WTC11 (cell line): ENCODE measurements around the gene FZR1. TPM values are rescaled to one million over a fixed set of nuclear protein-coding genes. Genes with fewer than 3 reads are reported as not detected.
A peak's percentile ranks its signal among the peaks of the same experiment; 100 is the strongest.

Experiments used
- ATAC-seq: fragments of 200-7000 bp; cut with Tn5 transposase; 2 replicates; pipeline ENCODE4 v1.10.0; 2021; ENCODE audit warnings: mild to moderate bottlenecking, moderate library complexity
- CTCF ChIA-PET: fragments of 300-600 bp; sonication (Branson Sonifier 250); formaldehyde crosslinking; loops from one replicate; lab custom pipeline; 2021; ENCODE audit warnings: antibody characterized with exemption; lab: Charles Lee
- POLR2A ChIA-PET: fragments of 350-600 bp; sonication (Branson Sonifier 250); formaldehyde crosslinking; loops from one replicate; lab custom pipeline; 2021; ENCODE audit warnings: antibody characterized with exemption; lab: Charles Lee
- DNase-seq: peaks from one replicate; pipeline ENCODE4 v3.0.0; 2021; ENCODE audit warnings: low spot score
- H3K27ac Mint-ChIP-seq: 2 replicates; pipeline ENCODE4 v1.8.0; 2021; ENCODE audit warnings: mixed read lengths
- H3K27me3 Mint-ChIP-seq: 2 replicates; pipeline ENCODE4 v1.8.0; 2021; ENCODE audit warnings: low read depth, mild to moderate bottlenecking, moderate library complexity, mixed read lengths
- H3K36me3 Mint-ChIP-seq: 2 replicates; pipeline ENCODE4 v1.8.0; 2021; ENCODE audit warnings: mixed read lengths
- H3K4me1 Mint-ChIP-seq: 2 replicates; pipeline ENCODE4 v1.8.0; 2022; ENCODE audit warnings: mixed read lengths
- H3K4me3 Mint-ChIP-seq: 2 replicates; pipeline ENCODE4 v1.8.0; 2021; ENCODE audit warnings: mild to moderate bottlenecking, moderate library complexity, mixed read lengths
- H3K9me3 Mint-ChIP-seq: 2 replicates; pipeline ENCODE4 v1.8.0; 2021; ENCODE audit warnings: mixed read lengths
- ARID4B ChIP-seq: sonication (generic); formaldehyde crosslinking; IDR thresholded peaks from 2 replicates; pipeline ENCODE4 v1.8.0; 2023; ENCODE audit warnings: missing genetic modification reagents, mild to moderate bottlenecking, borderline replicate concordance
- ATF1 ChIP-seq: sonication (generic); formaldehyde crosslinking; IDR thresholded peaks from 2 replicates; pipeline ENCODE4 v1.8.1; 2023; ENCODE audit warnings: mild to moderate bottlenecking, moderate library complexity, missing genetic modification reagents
- CBFB ChIP-seq: sonication (generic); formaldehyde crosslinking; IDR thresholded peaks from 2 replicates; pipeline ENCODE4 v1.8.1; 2022; ENCODE audit warnings: mild to moderate bottlenecking, low read depth, missing genetic modification reagents
- CREB1 ChIP-seq: sonication (generic); formaldehyde crosslinking; IDR thresholded peaks from 2 replicates; pipeline ENCODE4 v1.8.0; 2023; ENCODE audit warnings: mild to moderate bottlenecking, missing genetic modification reagents
- CREM ChIP-seq: sonication (generic); formaldehyde crosslinking; IDR thresholded peaks from 2 replicates; pipeline ENCODE4 v1.8.1; 2022; ENCODE audit warnings: mild to moderate bottlenecking, missing genetic modification reagents, moderate library complexity
- HMGXB4 ChIP-seq: sonication (generic); formaldehyde crosslinking; IDR thresholded peaks from 2 replicates; pipeline ENCODE4 v1.8.1; 2023; ENCODE audit warnings: mild to moderate bottlenecking, moderate library complexity, missing genetic modification reagents
- MXD4 ChIP-seq: fragments of 250-450 bp; sonication (Bioruptor Pico); IDR thresholded peaks from 2 replicates; pipeline ENCODE4 v1.8.0; 2021; ENCODE audit warnings: mild to moderate bottlenecking, moderate library complexity, borderline replicate concordance
- NFE2L1 ChIP-seq: sonication (generic); formaldehyde crosslinking; IDR thresholded peaks from 2 replicates; pipeline ENCODE4 v1.8.1; 2023; ENCODE audit warnings: missing genetic modification reagents
- PRDM15 ChIP-seq: sonication (generic); formaldehyde crosslinking; IDR thresholded peaks from 2 replicates; pipeline ENCODE4 v1.8.0; 2022; ENCODE audit warnings: missing genetic modification reagents
- total RNA-seq: library from RNA; stranded (reverse); gene quantifications from 3 replicates; pipeline ENCODE4 v1.2.3, GENCODE V29; 2021
- TF ChIP-seq, protein P1 (sequence below): sonication (generic); formaldehyde crosslinking; IDR thresholded peaks from 2 replicates; pipeline ENCODE4 v1.8.1; 2022; ENCODE audit warnings: low read depth, missing genetic modification reagents, borderline replicate concordance
- TF ChIP-seq, protein P2 (sequence below): sonication (generic); formaldehyde crosslinking; IDR thresholded peaks from 2 replicates; pipeline ENCODE4 v1.8.1; 2023; ENCODE audit warnings: mild to moderate bottlenecking, missing genetic modification reagents

Gene FZR1
- total RNA-seq, 1 experiment from 2014 or later: 60.8 TPM

DNA sequence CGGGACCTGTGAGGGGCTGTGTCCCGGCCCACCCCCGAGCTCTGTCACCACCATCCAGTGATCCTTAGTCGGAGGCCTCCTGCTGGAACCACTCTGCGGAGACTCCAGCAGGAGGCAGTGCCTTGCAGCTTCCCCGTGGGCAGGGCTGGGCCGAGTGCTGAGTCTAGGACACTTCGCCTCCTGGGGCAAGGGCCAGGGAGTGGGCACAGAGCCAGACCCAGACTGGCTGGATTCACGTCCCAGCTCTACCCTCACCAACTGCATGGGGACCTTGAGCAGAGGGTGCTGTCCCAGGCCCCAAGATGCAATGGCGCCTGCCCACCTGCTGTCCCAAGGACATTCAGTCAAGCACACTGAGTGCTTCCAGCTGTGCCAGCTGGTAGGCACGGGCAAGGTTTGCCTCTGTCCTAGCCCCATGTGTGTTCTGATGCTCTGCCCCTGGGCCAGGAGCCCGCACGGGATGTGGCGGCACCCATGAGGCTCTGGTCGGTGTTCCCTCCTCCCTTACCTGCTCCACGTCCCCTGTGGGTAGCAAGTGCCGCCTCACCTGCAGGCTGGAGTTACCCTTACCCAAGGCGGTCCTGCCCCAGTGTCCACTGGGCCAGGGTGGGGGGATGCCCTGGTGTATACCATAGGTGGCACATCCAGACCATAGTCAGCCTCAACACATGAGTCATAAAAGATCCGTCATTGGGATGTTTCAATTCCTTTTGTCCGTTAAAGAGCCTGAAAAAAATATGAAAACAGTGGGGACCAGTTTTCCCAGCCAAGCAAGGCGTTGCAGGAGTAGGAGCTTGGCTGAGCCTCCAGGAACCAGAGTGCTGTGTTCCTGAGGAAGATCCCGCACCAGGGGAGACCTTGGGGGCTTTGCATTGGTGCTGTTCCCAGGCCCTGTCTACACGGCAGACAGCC is 7.4 kb downstream of the FZR1 start:
- ChIA-PET CTCF (interaction anchor here (0.6 to 1.8 kb wide), 6 partner anchors 13 to 72 kb away, joined by 3 to 6 read pairs (median 4); partner anchors contain the start of genes DOHH and GIPC3), POLR2A (interaction anchor here (0.6 to 1.0 kb wide), 2 partner anchors 39 to 63 kb away, joined by 3 to 9 read pairs; no protein-coding TSS in a partner anchor)
- TF ChIP-seq MXD4 (CRISPR knock-in tag): no peak
- TF ChIP-seq CBFB (CRISPR knock-in tag): no peak
- TF ChIP-seq CREM (CRISPR knock-in tag): no peak
- TF ChIP-seq, protein P1, sequence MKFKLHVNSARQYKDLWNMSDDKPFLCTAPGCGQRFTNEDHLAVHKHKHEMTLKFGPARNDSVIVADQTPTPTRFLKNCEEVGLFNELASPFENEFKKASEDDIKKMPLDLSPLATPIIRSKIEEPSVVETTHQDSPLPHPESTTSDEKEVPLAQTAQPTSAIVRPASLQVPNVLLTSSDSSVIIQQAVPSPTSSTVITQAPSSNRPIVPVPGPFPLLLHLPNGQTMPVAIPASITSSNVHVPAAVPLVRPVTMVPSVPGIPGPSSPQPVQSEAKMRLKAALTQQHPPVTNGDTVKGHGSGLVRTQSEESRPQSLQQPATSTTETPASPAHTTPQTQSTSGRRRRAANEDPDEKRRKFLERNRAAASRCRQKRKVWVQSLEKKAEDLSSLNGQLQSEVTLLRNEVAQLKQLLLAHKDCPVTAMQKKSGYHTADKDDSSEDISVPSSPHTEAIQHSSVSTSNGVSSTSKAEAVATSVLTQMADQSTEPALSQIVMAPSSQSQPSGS (CRISPR knock-in tag): no peak
- TF ChIP-seq ARID4B: no peak
- no peak for TF ChIP-seq HMGXB4 (CRISPR knock-in tag)
- no peak for TF ChIP-seq ATF1 (CRISPR knock-in tag)
- no peak for TF ChIP-seq NFE2L1 (CRISPR knock-in tag)
- TF ChIP-seq CREB1: no peak
- TF ChIP-seq, protein P2, sequence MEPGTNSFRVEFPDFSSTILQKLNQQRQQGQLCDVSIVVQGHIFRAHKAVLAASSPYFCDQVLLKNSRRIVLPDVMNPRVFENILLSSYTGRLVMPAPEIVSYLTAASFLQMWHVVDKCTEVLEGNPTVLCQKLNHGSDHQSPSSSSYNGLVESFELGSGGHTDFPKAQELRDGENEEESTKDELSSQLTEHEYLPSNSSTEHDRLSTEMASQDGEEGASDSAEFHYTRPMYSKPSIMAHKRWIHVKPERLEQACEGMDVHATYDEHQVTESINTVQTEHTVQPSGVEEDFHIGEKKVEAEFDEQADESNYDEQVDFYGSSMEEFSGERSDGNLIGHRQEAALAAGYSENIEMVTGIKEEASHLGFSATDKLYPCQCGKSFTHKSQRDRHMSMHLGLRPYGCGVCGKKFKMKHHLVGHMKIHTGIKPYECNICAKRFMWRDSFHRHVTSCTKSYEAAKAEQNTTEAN (CRISPR knock-in tag): no peak
- TF ChIP-seq PRDM15 (CRISPR knock-in tag): no peak
- Mint-ChIP-seq H3K36me3 (peaks cover 12% of the 10 kb centered on the region; the same call in 1 of the 2 replicates), H3K4me1 (peaks cover 31% of the 10 kb centered on the region), H3K27me3 (no peaks in the 10 kb centered on the region; the same call in 1 of the 2 replicates), H3K27ac (0 out of 2 replicates have a peak overlapping the region, but pooled peaks have one; percentile 14), H3K9me3 (no peaks in the 10 kb centered on the region), H3K4me3 (no peak overlapping the region)
- DNase-seq: no peak
- 0 out of 2 replicates have a peak, but pooled peaks have one; percentile 14 for ATAC-seq
